NCI-H446 (cell line): ENCODE results near the gene ARHGDIB.

Source experiments
- DNase-seq, 2 experiments: peaks; one replicate each; lab custom pipeline; 2025; lab: John Stamatoyannopoulos, UW

ARHGDIB gene

GRCh38 chr12:14982991-14983390 is 21.6 kb upstream of the ARHGDIB start:
- no peak for DNase-seq

- no peak for DNase-seq
These were observed 21.2 kb upstream of the ARHGDIB start for GRCh38 chr12:14982562-14982961.

DNA sequence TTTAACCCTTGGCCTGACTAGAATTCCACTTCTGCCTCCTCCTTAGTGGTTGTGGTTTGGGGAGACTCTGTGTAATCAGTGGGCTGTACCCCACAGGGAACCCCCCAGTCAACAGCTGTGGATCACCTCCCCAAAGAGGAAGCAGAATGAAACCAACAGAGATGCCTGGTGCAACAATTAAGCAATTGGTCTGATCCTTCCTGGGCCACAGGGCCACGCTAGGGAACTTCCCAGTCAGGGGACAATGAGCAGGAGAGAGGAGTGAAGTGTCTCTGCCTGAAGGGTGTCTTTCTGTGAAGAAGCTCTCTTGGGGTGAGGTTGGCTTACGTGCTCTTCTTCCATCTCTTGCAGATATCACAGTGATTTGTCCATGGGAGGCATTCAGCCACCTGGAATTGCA is 19.6 kb upstream of the ARHGDIB start:
- no peak for DNase-seq

GRCh38 chr12:14979468-14979867 is 18.1 kb upstream of the ARHGDIB start:
- DNase-seq: no peak

DNA sequence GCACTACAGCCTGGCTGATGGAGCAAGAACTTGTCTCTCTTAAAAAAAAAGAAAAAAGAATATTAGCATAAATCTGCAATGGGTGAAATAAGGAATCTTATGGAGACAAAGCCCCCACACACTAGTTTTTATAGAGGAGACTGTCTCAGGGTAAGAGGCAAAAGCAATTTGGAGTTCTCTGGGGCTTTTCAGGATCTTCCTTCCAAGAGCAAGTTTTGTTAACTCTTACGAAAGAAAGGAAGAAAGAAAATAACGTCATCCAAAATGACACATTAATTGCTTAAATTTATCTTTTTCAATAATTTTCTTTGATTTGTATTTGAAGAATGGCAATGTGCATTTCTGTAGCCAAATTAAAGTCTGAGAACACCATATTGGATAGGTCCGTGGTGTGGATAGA is 15.3 kb upstream of the ARHGDIB start:
- DNase-seq: no peak

- DNase-seq: no peak
These were observed 14.1 kb upstream of the ARHGDIB start for GRCh38 chr12:14975457-14975856.

DNA sequence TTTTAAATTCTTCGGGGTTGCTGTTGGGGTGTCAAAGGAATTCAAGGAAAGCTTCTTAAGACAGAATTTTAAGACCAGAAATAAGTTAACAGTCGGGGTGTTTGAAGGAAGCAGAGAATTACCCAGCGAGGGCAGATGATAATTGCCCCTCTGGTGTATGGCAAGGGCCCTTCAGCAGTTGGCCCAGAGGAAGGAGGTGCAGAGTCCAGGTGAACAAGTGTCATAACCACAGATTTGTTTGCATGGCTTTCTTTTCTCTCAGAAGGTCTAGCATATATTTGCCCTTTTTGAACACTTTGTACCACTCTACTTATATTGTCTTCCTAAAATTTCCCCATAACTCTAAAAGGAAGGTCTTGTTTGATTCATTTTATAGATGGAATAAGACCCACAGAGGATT is 13.2 kb upstream of the ARHGDIB start:
- no peak for DNase-seq

DNA sequence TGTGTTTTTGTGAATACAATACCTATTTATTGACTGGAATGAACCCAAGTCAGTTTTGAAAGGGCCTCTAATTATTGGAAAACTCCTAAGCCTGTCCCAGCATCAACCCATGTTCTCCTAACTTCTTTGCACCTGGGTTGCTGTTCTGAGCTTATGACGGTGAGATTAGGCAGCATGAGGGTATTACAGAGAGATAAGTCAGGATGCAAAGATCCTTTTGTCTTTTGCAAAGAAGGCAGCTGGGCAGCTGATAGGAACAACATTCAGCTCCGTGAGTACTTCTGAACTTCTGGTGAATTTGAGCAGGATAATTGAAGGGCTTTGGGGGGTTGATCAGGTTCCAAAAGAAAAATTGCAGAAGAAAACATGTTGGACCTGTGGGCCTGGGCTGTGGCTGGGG is 11.4 kb upstream of the ARHGDIB start, which contains the start of gene PDE6H:
PDE6H (plus strand) TSS at position 227 of the 400 bp plus-strand sequence. CDS start 4,971 bp downstream, outside the sequence.
- DNase-seq: no peak

GRCh38 chr12:14970473-14970872 is 9.1 kb upstream of the ARHGDIB start:
- no peak for DNase-seq

DNA sequence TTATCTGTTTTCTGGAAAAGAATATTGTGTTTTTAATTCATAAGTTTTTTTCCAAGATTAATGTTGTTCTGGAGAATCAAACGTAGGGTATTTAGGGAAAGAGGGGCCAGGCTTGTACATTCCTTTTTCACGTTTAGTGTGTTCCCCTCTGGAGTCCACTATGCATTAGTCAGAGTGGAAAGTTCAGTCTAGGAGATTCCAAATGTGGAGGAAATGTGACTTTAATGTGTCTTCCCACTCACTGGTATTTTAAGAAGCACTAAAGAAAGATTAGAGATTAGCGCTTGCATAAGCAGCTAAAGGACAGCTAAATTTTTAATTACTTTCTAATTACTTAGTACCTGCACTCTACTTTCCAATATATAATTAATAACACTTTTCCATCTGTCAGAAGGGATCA is 7.1 kb upstream of the ARHGDIB start:
- DNase-seq: no peak

DNA sequence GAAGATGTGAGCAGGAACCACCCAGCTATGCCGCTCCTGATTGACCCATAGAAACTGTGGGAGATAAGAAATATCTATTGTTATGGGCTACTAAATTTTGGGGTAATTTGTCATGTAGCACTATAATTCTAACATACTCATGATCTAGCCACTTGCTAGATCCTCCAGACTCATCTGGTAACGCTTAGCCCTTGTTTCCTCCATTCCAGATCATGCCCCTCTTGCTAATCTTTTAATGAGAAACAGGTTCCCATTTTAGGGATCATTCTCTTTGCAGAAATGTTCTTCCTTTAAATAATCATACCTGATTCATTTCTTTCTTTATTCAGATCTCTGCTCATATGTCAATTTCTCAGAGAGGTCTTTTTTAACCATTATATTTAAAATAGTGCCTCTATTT is 3.8 kb upstream of the ARHGDIB start:
- DNase-seq: no peak

- DNase-seq: no peak
These were observed 3.0 kb upstream of the ARHGDIB start for GRCh38 chr12:14964406-14964805.

GRCh38 chr12:14963520-14963919 is 2.1 kb upstream of the ARHGDIB start:
- no peak for DNase-seq

GRCh38 chr12:14962797-14963196 is 1.4 kb upstream of the ARHGDIB start:
- DNase-seq: no peak

DNA sequence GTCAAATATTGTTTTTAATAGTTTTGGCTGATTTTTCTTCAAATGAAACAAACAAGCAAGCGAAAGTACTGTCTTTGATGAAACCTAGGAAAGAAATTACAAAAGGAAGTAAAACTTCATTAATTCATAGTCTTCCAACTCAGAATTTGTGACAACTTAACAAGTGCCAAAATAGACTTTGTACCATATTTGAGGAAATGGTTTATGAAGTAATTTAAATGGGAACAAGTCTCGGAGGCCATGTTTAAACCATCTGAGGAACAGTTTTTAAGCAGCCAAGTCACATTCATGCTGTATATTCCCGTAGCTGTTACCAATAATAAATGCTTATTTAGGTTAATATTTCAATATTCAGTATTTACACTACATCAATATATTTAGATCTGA is 745 bp upstream of the ARHGDIB start:
- DNase-seq: no peak

- no peak for DNase-seq
These were observed 594 bp downstream of the ARHGDIB start for GRCh38 chr12:14960548-14961465.

DNA sequence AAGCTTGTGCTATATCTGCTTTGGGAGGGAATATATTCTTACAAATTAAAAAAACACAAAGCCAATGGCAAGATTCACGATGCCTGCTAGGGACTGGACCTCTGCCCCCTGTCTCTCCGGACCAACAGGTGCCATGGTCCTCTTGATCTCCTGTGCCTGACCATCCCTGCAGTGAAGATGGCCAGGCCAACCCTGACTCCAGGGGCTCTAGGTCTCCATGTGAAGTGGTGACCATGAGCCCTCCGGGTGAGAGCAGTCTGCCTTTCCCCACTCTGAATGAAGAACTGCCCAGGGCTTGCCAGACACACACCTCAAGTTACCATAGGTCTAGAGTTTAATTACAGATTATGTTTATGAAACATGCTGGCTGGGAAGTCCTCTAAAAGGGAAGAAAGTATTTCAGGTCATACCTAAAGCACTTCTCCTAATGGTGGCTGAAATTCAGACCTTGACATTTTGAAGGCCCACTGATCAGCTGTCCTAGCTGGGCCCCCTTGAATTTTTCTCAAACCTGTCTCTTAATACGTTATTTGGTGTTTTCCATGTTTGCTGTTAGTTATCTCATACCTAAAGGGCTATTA is 1.4 kb downstream of the ARHGDIB start:
- no peak for DNase-seq

GRCh38 chr12:14959463-14959862 is 1.9 kb downstream of the ARHGDIB start:
- DNase-seq: no peak

- DNase-seq: no peak
These were observed 2.3 kb downstream of the ARHGDIB start for GRCh38 chr12:14959126-14959440.

DNA sequence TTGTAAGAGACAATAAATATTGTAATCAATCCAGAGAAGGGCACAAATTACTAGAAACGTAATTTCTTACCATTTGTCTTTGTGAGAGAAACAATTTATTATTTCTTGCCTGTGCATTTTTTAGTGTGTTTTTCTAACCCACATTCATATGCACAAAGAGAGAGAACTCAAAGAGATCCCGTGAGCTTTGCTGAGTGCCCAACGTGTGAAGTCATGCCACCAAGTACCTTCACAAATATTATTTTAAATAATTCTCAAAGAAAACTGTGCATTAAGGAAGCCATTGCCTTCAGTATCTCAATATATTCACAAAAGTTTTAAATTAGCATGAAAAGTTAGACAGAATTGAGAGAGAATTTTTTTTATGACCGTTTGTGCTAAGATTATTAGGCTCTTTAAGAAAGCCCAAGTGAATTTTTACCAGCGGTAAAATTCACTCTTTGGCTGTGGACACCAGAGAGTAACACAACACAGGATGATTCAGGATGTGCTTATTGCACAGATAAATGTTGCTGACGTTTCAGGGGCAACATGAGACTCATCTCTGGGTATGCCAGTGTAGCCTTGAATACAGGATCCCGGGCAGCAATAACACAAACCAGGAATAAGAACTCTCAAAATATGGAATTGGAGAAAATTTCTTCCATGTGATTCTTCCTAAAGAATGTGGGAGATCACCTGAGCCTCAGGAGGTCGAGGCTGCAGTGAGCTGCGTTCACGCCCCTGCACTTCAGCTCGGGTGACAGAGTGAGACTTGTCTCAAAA is 2.9 kb downstream of the ARHGDIB start:
- no peak for DNase-seq

- no peak for DNase-seq
These were observed 3.7 kb downstream of the ARHGDIB start for GRCh38 chr12:14957551-14958168.

DNA sequence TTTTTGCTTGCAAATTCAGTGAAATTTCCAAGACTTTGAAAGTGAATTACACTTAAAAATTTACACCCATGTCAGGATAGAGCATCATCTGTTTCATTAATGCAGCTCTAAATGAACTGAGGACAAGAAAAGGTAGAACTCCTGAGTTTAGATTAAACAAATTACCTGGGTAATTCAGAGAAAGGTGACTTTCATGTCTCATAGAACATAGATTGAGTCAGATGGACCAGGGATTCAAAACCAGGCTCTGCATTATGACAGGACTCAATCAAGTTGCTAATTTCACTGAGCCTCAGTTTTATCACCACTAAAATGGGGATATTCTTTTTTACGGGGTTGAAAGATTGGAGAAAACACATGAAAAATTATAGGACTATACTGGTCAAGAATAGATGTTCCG is 4.5 kb downstream of the ARHGDIB start:
- no peak for DNase-seq
